Cardiac muscle cell (in vitro differentiated cells and primary cell): ENCODE measurements around the gene DPYSL4. TPM values are rescaled to one million over a fixed set of nuclear protein-coding genes. Genes with fewer than 3 reads are reported as not detected.
A peak's percentile ranks its signal among the peaks of the same experiment; 100 is the strongest.

Experiments
- DNase-seq, 2 donors: peaks; one replicate each; pipeline versions ENCODE4 v3.0.0 to v3.0.0-alpha.2; 2010 to 2017; ENCODE audit warnings: low read depth in 1 of 2, low spot score in 1 of 2
- H3K27ac ChIP-seq: fragments of 200-600 bp; sonication (generic); 2 replicates; pipeline ENCODE4 v1.5.1; 2016
- H3K27me3 ChIP-seq: fragments of 200-600 bp; sonication (generic); 2 replicates; pipeline ENCODE4 v1.6.0; 2016; ENCODE audit warnings: control low read depth
- H3K36me3 ChIP-seq: fragments of 200-600 bp; sonication (generic); 2 replicates; pipeline ENCODE4 v1.5.1; 2016; ENCODE audit warnings: control low read depth
- H3K4me1 ChIP-seq: fragments of 200-600 bp; sonication (generic); 2 replicates; pipeline ENCODE4 v1.8.1; 2017; ENCODE audit warnings: low read depth, mild to moderate bottlenecking, mixed run types
- H3K4me3 ChIP-seq: fragments of 200-600 bp; sonication (generic); 2 replicates; pipeline ENCODE4 v1.5.1; 2016; ENCODE audit warnings: mild to moderate bottlenecking
- H3K9me3 ChIP-seq: fragments of 200-600 bp; sonication (generic); 2 replicates; pipeline ENCODE4 v1.5.1; 2017; ENCODE audit warnings: low read depth, mild to moderate bottlenecking, control low read depth
- polyA plus RNA-seq: library from polyadenylated mRNA; unstranded; fragments of >200 nt; fragmentation: Nextera tagmentation; extraction: Ambion mirVana; gene quantifications from 2 replicates; pipeline ENCODE4 v1.2.1, GENCODE V29; 2016
- total RNA-seq: library from RNA; depleted of rRNA; stranded (reverse); fragments of >200 nt; gene quantifications from 2 replicates; pipeline ENCODE4 v1.2.3, GENCODE V29; 2016
- TF ChIP-seq, protein P1 (sequence below): IDR thresholded peaks from 2 replicates; pipeline ENCODE4 v1.5.1; 2012; ENCODE audit warnings: low read depth, mild to moderate bottlenecking, low read length

Gene DPYSL4
- total and polyA plus RNA-seq, 2 experiments from 2014 or later: 12.5 to 30.3 TPM

DNA sequence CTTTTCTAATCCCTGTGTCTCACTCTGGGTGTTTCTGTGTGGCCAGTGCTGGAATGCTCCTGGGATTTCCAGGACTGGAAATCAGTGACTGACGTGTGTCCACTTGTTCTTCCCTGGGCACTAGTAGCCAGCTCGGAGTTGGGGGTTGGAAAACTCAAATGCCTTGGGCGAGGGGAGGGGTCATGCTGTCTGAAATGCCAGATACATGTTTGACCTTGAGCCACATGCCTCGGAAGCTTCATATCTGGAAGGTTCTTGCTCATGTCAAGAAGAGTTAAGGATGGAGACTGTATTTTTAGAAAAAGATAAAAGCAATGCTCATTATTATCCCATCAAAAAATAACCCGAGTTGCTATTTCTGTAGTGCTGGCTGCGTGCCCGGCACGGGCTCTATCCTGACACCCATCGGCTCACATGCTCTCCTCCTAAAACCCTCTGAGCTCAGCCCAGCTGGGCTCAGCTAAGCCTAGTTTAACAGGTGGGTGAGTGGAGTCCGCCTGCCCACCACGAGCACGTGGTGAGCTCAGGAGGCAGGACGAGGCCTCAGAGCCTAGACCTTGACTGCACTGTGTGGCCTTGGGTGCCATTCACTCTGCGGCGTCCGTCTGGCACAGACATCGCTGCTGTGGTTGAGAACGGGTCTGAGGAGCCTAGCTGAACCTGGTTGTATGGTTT lies 6.4 kb downstream of the DPYSL4 start:
- no peak overlapping the region for H3K4me3 ChIP-seq
- peaks cover 11% of the 10 kb centered on the region for H3K4me1 ChIP-seq
- no peaks in the 10 kb centered on the region for H3K36me3 ChIP-seq
- TF ChIP-seq, protein P1, sequence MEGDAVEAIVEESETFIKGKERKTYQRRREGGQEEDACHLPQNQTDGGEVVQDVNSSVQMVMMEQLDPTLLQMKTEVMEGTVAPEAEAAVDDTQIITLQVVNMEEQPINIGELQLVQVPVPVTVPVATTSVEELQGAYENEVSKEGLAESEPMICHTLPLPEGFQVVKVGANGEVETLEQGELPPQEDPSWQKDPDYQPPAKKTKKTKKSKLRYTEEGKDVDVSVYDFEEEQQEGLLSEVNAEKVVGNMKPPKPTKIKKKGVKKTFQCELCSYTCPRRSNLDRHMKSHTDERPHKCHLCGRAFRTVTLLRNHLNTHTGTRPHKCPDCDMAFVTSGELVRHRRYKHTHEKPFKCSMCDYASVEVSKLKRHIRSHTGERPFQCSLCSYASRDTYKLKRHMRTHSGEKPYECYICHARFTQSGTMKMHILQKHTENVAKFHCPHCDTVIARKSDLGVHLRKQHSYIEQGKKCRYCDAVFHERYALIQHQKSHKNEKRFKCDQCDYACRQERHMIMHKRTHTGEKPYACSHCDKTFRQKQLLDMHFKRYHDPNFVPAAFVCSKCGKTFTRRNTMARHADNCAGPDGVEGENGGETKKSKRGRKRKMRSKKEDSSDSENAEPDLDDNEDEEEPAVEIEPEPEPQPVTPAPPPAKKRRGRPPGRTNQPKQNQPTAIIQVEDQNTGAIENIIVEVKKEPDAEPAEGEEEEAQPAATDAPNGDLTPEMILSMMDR: no peak
- H3K27ac ChIP-seq: peak overlapping the region; percentile 39
- H3K27me3 ChIP-seq: peaks cover 17% of the 10 kb centered on the region
- peak in 1 of 2 donors; percentile 48 for DNase-seq
- H3K9me3 ChIP-seq: no peaks in the 10 kb centered on the region

- no peak overlapping the region for H3K4me3 ChIP-seq
- no peaks in the 10 kb centered on the region for H3K9me3 ChIP-seq
- H3K27me3 ChIP-seq: peaks cover 8% of the 10 kb centered on the region
- H3K27ac ChIP-seq: no peak overlapping the region
- H3K4me1 ChIP-seq: peaks cover 11% of the 10 kb centered on the region
- no peaks in the 10 kb centered on the region for H3K36me3 ChIP-seq
- DNase-seq: peak; percentile 25 to 82
- TF ChIP-seq, protein P1: no peak
These were observed 7.3 kb downstream of the DPYSL4 start for GRCh38 chr10:132193907-132194552.

- TF ChIP-seq, protein P1: no peak
These were observed 8.0 kb downstream of the DPYSL4 start for GRCh38 chr10:132194726-132195125.

GRCh38 chr10:132195366-132196075 lies 8.8 kb downstream of the DPYSL4 start:
- no peak for DNase-seq
- H3K36me3 ChIP-seq: no peaks in the 10 kb centered on the region
- H3K9me3 ChIP-seq: no peaks in the 10 kb centered on the region
- H3K27me3 ChIP-seq: no peaks in the 10 kb centered on the region
- H3K27ac ChIP-seq: no peak overlapping the region
- no peak overlapping the region for H3K4me3 ChIP-seq
- TF ChIP-seq, protein P1: no peak
- peaks cover 11% of the 10 kb centered on the region for H3K4me1 ChIP-seq

More at GRCh38 chr10:132194726-132195125, 8.0 kb downstream of the DPYSL4 start:
- H3K27me3 ChIP-seq: peaks cover under 1% of the 10 kb centered on the region
- H3K27ac ChIP-seq: no peak overlapping the region
- no peaks in the 10 kb centered on the region for H3K9me3 ChIP-seq
- H3K4me3 ChIP-seq: no peak overlapping the region
- H3K4me1 ChIP-seq: peaks cover 11% of the 10 kb centered on the region
- no peaks in the 10 kb centered on the region for H3K36me3 ChIP-seq
- DNase-seq: no peak

DNA sequence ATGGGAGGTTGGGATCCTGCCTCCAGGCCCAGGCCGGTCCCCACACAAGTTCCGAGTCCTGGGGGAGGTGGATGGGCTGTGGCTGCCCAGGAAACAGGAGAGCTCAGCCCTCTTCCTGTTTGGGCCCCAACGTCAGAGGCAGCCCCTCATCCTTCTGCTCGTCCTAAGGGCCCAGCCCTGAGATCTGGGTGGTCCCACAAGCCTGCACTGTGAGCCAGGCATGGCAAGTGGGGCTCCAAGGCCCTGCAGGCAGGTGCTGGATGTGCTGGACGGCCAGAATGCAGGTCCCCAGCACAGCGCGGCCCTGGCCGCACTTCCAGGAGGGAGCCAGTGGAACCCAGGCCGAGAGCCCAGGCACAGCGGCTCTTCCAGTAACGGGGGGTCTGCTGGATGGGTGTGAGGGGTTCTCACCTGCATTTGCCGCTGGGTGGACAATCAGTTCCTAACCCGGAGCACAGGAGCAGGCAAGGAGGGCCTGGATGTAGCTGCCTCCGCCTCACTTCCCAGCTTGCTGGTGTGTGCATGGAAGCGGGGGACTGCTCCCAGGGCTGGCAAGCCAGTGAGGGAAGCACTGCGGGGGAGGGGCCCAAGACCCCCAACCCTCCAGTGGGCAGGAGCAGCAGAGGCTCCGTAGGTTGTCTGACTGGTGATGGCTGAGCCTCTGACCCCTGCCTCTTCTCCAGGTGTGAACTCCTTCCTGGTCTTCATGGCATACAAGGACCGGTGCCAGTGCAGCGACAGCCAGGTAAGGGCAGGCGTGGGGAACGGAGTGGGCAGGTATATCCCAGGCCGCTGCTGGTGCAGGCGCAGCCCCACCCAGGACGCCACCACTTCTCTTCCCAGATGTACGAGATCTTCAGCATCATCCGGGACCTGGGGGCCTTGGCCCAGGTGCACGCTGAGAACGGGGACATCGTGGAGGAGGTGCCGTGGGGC lies 9.7 kb downstream of the DPYSL4 start:
- DNase-seq: no peak
- Histone ChIP-seq H3K36me3 (no peaks in the 10 kb centered on the region), H3K27me3 (no peaks in the 10 kb centered on the region), H3K27ac (no peak overlapping the region), H3K4me3 (no peak overlapping the region), H3K9me3 (no peaks in the 10 kb centered on the region), H3K4me1 (peaks cover 11% of the 10 kb centered on the region)
- TF ChIP-seq, protein P1: no peak
